HG03039 (cell line): ENCODE results near the gene NELL1.
"Not testable (repeated sequence)": the region's sequence is repeated elsewhere in the genome, so short reads cannot be mapped to it uniquely, and the experiment has no call there.

Experiments used
- ATAC-seq: cut with Tn5 transposase; IDR thresholded peaks from one replicate; pipeline ENCODE4 v1.9.1; 2021; ENCODE audit warnings: mild to moderate bottlenecking, moderate library complexity; ENCODE audit not compliant: unreplicated experiment

NELL1 gene

DNA sequence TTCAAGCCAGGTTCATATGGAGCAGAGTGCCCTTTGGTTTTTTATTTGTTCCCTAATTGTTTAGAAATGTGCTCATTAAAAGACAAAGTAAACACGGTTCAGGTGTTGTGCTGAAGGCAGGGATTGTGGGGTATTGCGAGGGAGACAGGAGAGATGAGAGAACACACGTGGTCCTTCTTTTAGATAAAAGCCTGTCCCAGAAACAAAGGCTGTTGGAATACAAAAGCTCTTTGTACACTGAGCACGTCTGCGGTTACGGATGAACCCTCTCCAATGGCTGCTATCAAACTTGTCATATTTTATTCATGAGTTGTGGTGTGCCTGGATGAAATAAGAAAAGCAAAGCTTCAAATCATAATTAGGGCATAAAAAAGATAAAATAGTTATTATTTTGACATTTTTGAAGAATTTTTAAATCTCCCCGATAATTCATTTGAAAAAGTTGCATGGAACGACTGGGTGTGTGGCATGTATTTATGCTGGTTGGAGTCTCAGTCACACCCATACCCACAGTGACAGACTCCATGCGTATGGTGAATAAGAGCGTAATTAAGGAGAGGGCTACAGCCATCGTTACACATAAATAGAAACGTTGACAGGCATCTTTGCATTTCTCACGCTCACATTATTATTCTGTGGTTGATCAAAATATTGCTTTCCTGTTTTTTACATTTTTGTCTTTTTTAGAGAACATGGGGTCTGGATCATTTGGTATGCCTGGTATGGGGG is 92.9 kb downstream of the NELL1 start:
- ATAC-seq = no peak

DNA sequence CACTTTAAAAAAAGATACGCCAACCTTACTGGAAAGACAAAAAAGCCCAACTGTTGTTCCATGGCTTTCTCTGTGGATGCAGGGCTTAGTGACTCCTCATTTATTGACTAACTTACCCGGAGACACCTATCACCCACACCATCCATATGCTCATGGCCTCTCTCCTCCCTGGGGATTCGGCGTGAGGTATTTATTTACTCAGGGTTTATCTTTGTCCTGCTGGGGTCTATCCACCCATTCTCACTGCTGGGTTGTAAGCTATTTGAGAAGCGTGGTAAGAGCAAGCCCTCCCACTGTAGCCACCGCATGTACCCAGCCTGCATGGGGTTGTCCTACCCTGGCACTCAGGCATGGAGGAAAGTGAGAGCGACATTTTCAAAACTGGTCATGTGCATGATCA is 93.6 kb downstream of the NELL1 start:
- ATAC-seq = no peak

DNA sequence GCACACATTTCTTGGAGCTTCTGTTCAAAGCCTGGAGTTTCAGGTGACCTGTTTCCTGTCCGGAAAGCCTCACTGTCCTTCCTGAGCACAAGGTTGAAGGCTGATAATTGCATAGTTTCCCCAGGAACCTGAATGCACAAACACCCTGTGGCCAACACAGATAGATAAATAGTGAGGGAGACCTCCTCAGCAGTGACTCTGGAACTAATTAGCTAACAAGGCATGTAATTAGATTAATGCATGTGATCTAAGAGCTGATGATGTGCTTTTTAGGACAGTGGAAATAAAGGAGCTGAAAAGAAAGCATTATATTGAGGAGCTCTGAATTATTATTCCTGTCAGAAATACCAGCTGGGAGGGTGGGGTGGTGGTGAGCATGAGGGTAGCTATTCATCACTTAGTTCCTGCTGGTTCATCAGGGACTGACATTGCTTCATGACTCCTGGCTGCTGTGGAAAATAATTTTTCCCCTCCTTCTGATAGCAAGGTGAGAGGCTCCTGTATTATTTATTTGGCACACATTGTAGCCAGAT is 101.1 kb downstream of the NELL1 start:
- no peak for ATAC-seq

DNA sequence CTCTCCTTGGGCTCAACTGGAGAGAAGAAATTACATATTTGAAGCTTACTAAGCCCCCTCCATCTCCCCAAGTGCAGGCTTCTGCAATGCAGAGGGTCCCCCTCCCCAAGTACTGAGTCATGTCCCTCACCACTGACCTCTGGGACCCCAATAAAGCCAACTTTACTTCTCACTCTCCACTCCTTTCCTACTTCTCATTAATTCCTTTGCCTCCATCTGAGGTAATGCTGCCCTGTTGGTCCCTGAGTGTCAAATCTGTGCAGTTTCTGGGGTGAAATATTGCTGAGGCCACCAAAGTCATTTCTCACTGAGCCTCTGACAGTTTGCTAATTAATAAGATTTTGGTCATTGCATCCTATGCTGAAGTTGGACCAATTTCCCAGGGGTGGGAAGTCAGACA is 101.6 kb downstream of the NELL1 start:
- ATAC-seq = no peak

DNA sequence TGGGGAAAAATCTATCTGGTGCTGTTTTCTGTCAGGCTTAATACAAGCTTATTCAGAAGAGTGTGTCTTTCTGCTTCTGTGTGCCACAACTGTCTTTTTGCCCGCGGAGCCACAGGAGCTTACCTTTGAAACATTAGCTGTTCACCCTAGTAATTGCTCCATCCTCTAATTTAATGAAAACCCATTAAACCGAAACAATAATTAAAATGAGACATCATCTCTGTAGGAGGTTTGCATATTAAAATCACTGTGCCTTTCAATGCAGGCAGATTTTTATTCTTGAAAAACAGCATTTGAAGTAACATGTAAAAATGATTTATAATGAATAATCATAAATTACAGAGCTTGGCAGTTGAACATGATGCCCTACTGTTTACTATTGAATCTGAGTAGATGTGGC is 102.3 kb downstream of the NELL1 start:
- ATAC-seq = no peak

DNA sequence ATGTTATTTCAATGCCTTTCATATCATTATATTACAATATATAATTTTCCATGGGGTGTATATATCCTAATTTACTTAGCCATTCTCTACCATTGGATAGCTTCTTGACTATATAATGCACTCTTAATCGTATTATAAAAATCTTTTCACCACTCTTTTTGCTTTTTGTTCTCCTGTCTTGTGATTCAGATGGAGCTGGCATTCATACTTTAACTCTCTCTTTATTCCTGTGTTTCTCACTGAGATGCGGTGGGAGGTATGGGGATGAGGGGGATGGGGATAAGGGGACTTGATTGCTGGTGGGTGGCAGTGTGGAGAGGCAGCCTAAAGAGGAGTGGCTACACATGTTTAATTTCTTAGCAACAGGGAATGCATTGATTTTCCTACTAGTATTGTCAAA is 105.9 kb downstream of the NELL1 start:
- ATAC-seq = no peak

DNA sequence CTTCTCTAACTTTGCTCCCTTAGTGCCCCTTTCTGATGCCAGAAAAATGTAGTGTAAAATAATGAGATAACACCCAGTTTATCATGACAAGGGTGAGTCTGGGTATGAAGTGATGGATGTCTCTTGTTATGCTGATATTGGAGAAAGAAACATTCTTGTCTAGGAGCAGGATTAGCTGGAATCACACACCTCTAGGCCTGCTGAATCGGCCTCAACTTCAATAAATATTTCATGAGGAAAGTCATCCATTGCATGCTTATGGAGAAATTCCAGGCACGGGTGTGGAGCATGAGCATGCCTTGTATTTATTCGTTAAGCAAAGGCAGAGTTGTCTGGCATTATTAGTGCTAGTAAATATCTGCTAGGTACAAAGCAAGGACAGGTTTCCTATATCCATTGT is 113.4 kb downstream of the NELL1 start:
- ATAC-seq = no peak

DNA sequence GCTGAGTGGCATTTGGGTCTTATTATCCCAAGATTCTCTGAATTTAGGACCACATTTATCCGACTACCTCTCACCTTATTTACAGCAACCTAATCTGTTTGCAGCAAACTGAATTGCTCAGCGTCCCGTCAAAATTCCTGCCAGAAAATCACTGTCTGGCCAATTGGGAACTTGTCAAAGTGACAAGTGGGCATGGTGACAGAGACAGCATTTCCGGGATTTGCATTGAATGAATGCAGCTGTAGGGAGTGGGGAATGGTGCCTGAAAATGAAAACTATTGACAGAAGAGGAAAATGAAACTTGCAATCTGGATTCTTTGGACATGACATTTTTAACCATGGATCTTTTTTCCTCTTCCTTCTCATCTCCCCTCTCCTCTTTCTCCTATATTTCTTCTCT is 113.8 kb downstream of the NELL1 start:
- ATAC-seq = no peak

DNA sequence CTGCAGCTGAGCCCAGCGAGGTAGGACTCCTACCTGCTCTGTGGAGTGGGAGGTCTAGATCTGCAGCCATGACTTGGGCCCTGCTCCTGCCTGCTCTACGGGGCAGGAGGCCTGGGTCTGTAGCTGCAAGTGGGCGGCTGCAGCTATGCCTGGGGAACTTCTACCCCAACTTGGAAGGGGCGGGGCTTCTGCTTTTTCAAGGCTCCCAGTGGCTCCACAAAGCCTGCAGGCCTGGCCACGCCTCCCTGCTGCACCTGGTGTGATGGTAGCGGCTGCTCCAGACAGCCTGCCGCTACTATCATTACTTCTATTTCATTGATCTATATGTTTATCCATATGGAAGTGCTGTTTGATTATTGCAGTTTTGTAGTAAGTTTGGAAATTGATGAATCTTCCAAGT is 121.2 kb downstream of the NELL1 start:
- ATAC-seq = no peak

DNA sequence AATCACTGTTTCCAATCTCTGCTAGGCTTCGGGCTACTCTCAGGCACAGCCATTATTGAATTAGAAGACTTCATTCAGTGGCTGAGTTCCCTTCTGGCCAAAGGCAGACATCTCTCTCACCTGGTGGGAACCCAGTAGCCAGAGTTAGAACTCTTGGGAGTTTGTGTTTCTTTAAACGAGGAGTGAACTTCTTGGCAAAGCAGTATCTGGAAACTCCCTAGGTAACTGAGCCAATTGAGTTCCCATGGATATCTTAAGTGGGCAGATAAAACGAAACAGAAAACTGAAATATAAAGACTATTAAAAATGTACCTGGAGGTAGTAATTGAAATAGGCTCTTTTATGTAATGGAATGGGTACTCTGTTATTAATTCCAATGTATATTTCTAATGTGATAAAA is 125.6 kb downstream of the NELL1 start:
- no peak for ATAC-seq

DNA sequence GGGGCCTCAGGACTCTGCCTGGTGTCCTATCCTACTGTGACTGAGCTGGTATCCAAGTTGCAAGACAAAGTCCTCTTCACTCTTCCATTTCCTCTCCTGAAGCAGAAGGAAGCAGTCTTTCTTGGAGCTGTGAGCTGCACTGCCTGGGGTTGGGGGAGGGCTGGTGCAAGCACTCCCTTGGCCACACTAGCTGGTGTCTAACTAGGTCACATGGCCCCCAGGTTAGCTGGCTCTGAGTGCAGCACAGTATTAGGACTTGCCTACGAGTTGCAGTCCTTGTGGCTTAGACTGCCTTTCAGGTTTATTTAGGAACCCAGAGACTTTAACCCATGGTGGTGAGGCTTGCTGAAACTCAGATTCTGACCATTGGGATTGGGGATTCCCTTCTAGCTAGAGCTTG is 138.9 kb downstream of the NELL1 start:
- ATAC-seq = no peak

DNA sequence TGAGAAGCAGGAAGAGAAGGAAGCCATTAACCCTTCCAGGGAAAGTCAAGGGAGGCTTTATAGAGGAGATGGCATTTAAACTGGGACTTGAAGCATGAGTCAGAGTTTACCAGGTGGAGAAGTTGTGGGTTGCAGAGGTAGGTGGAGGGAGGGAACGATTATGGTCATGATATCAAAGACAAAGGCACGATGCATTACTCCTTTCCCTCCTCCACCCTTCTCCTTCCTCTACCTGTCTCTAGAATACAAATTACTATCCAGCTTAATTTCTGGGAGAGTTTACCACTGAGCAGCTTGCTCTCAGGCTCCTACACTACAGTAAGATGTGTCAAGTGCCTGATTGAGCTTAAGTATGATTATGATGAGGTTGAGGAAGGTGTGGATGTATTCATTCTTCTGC is 151.7 kb downstream of the NELL1 start:
- no peak for ATAC-seq

DNA sequence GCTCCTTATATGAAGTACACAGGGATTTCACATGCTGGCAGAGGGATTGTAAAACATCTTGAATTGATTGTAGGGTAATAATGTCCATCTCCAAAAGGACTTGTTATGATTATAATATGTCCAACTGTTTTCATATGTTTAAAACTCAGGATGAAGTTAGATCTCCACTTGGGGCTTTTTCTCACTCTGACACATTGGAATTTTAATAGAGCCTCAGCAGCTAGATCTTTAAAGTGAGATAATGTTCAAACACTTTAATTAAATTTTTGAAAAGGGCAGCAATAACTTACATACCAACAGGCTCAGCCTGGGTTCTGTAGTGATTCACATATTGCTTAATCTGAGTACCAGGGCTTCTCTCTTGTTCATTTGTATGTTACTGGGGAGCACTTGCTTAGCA is 152.1 kb downstream of the NELL1 start:
- no peak for ATAC-seq

DNA sequence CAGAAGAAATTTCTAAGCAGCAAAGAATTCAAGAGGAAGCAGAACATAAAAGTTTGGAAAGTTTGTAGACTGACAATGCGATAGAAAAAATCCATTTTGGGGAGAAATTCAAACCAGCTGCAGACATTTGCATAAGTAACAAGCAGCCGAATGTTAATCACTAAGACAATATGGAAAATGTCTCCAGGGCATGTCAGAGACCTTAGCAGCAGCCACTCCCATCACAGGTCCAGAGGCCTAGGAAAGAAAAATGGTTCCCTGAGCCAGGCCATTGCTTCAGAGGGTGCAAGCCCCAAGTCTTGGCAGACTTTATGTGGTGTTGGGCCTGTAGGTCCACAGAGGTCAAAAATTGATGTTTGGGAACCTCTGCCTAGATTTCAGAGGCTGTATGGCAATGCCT is 155.4 kb downstream of the NELL1 start:
- ATAC-seq = no peak

DNA sequence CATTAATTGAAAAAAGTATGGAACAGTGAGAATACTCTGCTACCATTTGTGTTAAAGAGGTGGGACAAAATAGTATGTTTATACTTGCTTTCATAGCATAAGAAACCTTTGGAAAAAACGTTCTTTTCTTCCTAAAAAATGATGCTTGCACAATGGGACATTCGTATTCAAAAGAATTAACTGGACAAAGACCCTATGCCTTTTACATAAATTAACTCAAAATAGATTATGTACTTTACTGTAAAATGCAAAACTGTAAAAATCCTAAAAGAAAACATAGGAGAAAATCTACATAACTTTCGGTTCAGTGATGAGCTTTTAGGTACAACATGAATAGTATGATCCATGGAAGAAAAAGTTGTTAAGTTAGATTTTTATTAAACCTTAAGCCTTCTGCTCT is 166.2 kb downstream of the NELL1 start:
- no peak for ATAC-seq

DNA sequence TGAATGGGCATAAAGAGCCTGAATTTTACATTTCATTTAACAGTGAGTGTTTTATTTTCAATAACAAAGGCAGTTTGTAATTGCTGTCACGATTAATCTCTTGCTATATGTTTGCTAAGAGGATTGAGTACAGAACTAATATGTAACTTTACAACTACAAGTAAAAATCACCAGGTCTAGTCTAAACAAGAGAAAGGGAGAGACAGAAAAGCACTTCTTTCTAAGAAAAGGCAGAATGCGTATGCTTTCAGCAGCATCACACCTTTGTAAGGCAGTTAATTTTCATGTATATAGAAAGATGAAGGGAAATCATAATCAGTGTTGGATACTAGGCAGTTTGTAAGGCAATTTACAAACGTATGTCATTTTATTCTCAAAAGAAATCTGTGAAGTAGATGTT is 169.8 kb downstream of the NELL1 start:
- no peak for ATAC-seq

DNA sequence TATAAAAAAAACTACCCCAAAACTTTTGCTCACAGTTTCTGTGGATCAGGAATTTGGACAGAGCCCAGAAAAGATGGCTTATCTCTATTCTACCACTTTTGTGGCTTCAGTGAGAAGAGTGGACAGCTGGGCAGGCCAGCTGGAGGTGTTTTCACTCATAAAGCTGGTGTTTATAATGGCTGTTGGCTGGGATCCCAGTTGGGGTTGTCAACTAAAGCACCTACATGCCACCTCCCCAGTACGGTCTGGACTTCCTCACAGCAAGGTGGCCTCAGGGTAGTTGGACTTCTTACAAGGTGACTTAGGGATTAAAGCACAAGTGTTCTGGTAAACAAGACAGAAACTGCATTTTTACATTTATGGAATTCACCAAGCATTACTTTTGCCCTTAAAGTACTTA is 171.0 kb downstream of the NELL1 start:
- no peak for ATAC-seq

DNA sequence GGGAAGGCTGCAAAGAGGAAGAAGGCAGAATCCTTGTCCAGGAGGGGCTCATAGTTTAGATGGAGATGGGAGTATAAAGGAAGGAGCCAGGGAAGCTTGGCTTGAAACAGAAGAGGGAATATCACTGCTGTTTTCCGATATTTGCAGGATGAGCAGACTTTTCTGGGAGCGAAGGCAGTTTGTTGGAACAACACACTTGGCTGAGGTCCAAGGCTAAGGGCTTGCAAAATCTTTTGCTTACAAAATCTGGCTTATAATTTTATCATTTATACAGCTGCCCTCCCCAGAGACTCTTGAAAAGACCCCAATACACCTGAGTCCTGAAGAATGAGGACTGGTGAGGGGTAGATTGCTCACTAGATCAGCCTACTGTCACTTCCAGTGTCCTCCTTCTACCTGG is 174.8 kb downstream of the NELL1 start:
- no peak for ATAC-seq

DNA sequence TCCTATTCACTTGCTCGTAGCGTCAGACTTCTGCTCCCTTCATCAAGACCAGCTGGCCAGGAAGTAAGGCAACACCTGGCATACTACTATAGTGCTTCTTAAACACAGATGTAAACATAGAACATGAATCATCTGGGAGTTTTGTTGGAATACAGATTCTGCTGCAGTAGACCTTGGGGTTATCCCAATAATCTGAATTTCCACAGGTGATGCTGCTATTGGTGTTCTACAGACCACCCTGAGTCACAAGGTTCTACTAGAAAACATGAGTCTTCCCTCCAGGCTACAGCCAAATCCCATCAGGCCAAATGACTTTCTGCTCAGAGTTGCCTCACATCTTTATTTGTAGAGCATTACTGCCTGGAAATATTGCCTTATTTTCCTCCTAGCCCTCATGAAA is 175.2 kb downstream of the NELL1 start:
- no peak for ATAC-seq

DNA sequence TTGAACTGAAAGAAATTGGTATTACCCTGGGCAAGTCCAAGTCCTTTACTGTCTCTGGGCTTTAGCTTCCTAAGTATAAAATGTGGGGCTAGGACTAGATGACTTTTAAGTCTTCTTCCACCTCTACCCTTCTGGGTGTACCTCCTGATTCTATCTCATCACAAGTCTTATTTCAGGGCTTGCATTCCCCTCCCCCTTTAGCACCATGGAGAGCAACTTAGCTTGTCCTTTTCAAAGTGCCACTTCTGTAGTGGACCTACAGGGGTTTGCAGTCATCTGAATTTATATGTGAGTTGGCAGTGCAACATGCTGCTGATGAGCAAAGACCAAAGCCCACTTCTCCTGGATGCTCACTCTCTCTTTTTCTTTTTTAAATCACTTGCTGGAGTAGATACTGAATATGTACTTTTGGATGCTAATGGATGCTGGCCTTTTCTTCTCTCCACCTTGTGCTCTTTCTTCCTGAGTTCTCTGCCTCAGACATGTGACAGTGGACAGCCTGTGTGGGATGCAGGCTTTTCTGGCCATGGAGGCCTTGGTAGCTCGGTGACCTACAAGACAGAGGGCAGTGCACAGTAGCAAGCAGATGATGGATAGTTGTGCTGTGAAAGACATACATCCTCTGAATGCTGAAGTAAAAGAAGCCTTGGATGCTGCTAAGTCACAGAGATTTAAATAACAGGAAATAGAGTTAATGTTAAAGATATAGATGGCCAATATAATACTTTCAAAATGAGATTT is 185.0 kb downstream of the NELL1 start:
- no peak for ATAC-seq

DNA sequence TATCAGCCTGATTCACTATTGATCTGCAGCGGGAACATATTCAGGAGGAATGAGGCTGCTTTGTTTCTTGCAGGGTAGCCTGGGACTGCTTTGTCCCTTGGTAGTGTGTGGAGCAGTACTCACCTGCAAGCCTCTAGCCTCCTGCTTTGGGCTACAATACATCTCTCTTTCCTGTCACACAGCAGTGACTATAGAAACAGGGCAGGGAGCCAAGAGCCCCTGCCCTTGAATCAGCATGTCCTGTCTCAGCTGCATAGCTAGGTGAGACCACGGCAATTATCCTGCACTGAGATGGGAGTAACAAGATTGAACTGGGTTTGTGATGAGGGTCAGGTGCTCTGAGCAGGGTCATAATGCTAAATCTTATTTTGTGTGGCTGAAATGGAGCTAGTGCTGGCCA is 191.9 kb downstream of the NELL1 start:
- ATAC-seq = no peak

DNA sequence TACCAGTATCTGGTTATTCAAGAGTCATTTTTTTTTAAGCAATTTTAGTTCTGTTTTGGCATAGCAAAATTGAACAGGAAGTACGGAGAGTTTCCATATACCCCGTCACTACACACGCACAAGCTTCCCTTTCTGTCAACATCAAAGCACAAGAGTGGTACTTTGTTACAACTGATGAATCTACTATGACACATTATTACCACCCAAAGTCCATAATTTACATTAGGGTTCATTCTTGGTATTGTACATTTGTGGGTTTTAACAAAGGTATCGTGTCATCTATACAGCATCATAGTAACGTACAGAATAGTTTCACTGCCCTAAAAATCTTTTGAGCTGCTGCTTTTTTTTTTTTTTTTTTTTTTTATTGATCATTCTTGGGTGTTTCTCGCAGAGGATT is 192.9 kb downstream of the NELL1 start:
- not testable (repeated sequence) for ATAC-seq

DNA sequence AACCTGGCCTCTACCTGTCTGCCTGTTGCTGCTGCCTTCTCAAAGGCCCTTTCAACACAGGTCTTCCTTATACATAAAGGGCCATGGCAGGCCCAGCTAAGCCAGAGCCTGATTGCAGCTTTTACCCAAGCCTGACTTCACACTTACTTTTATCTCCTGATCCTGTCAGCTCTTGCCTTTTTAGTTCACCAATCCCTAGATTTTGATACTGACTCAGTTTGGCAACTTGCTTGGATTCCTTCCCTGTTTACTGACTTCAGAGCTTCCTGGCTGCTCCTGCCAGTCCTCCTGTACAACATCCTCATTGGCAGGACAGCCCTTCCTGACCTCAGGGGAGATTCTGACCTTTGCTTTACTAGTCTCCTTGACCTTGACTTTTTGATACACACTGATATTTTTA is 195.2 kb downstream of the NELL1 start:
- ATAC-seq = no peak
